ENCODE measurements around the gene POLR2C.
"Not testable (repeated sequence)": the region's sequence is repeated elsewhere in the genome, so short reads cannot be mapped to it uniquely, and the experiment has no call there.

Gene POLR2C

GRCh38 chr16:57479205-57479975 is 16.9 kb downstream of the POLR2C start:
- DNase-seq (ENCODE audit: low read depth, low spot score), result peak; percentile 36

- DNase-seq (ENCODE audit: low read depth, low spot score), result no peak
Measured at GRCh38 chr16:57479976-57480753, 17.7 kb downstream of the POLR2C start.

GRCh38 chr16:57480754-57481230 is 18.3 kb downstream of the POLR2C start:
- DNase-seq (ENCODE audit: low read depth, low spot score), result no peak

- no peak for DNase-seq (ENCODE audit: low read depth, low spot score)
Measured at GRCh38 chr16:57481421-57481820, 18.9 kb downstream of the POLR2C start.

- no peak for DNase-seq (ENCODE audit: low read depth, low spot score)
Measured at GRCh38 chr16:57482845-57483545, 20.5 kb downstream of the POLR2C start.

- no peak for DNase-seq (ENCODE audit: low read depth, low spot score)
Measured at GRCh38 chr16:57483725-57484514, 21.4 kb downstream of the POLR2C start.

- DNase-seq (ENCODE audit: low read depth, low spot score), result no peak
Measured at GRCh38 chr16:57484515-57485005, 22.1 kb downstream of the POLR2C start.

GRCh38 chr16:57485091-57485915 is 22.8 kb downstream of the POLR2C start:
- no peak for DNase-seq (ENCODE audit: low read depth, low spot score)

GRCh38 chr16:57485916-57486857 is 23.7 kb downstream of the POLR2C start, which contains the start of gene DOK4:
DOK4 (minus strand) TSS chr16:57486493; CDS start chr16:57479507, 6,986 bp downstream.
- no peak for DNase-seq (ENCODE audit: low read depth, low spot score)

GRCh38 chr16:57486858-57487834 is 24.7 kb downstream of the POLR2C start:
- DNase-seq (ENCODE audit: low read depth, low spot score), result no peak

GRCh38 chr16:57489229-57489628 is 26.8 kb downstream of the POLR2C start:
- DNase-seq (ENCODE audit: low read depth, low spot score), result no peak

GRCh38 chr16:57493767-57494166 is 31.3 kb downstream of the POLR2C start:
- no peak for DNase-seq (ENCODE audit: low read depth, low spot score)

GRCh38 chr16:57497121-57497520 is 34.6 kb downstream of the POLR2C start:
- no peak for DNase-seq (ENCODE audit: low read depth, low spot score)

- DNase-seq (ENCODE audit: low read depth, low spot score), result no peak
Measured at GRCh38 chr16:57498031-57498430, 35.6 kb downstream of the POLR2C start.

GRCh38 chr16:57499941-57500340 is 37.5 kb downstream of the POLR2C start:
- DNase-seq (ENCODE audit: low read depth, low spot score), result not testable (repeated sequence)

- DNase-seq (ENCODE audit: low read depth, low spot score), result no peak
Measured at GRCh38 chr16:57500578-57501111, 38.2 kb downstream of the POLR2C start.

- no peak for DNase-seq (ENCODE audit: low read depth, low spot score)
Measured at GRCh38 chr16:57501492-57501891, 39.0 kb downstream of the POLR2C start.

All from smooth muscle cell of the brain vasculature (primary cell).